ENCODE data around the gene PPA1.

PPA1 gene

DNA sequence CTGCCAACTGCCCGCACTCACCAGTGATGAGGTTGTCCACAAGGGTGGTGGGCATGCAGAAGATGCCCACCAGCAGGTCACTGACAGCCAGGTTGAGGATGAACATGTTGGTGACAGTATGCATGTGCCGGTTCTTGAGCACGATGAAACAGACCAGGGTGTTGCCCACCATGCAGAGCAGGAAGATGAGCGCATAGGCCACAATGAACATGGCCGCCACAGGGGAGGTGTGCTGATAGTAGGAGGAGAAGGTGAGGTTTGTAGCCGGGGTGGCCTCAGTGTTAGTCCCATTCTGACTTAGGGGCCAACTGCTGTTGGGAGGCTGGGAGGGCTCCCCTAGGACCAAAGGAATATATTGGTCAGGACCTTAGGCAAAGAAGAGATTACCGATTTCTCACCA lies 32.8 kb upstream of the PPA1 start:
- no peak overlapping the region for H3K9ac ChIP-seq
- no peaks in the 10 kb centered on the region for H3K27me3 ChIP-seq (ENCODE audit: insufficient read depth, low read depth)
- H4K20me1 ChIP-seq (ENCODE audit: insufficient read depth) = no peaks in the 10 kb centered on the region
- no peak overlapping the region for H3K4me3 ChIP-seq (IDR thresholded peaks at IDR 0.05; ENCODE audit: insufficient read depth, low read depth, low read length)
- H2AFZ ChIP-seq (ENCODE audit: low read depth) = no peak overlapping the region
- TF ChIP-seq, protein P1, sequence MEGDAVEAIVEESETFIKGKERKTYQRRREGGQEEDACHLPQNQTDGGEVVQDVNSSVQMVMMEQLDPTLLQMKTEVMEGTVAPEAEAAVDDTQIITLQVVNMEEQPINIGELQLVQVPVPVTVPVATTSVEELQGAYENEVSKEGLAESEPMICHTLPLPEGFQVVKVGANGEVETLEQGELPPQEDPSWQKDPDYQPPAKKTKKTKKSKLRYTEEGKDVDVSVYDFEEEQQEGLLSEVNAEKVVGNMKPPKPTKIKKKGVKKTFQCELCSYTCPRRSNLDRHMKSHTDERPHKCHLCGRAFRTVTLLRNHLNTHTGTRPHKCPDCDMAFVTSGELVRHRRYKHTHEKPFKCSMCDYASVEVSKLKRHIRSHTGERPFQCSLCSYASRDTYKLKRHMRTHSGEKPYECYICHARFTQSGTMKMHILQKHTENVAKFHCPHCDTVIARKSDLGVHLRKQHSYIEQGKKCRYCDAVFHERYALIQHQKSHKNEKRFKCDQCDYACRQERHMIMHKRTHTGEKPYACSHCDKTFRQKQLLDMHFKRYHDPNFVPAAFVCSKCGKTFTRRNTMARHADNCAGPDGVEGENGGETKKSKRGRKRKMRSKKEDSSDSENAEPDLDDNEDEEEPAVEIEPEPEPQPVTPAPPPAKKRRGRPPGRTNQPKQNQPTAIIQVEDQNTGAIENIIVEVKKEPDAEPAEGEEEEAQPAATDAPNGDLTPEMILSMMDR (conservative IDR thresholded peaks at IDR 0.05; ENCODE audit: low read depth, low read length) = no peak
- no peak overlapping the region for H3K27ac ChIP-seq
- H3K4me1 ChIP-seq (ENCODE audit: low read depth, poor library complexity, severe bottlenecking) = peaks cover 16% of the 10 kb centered on the region
- H3K4me2 ChIP-seq = no peak overlapping the region
- no peaks in the 10 kb centered on the region for H3K36me3 ChIP-seq (ENCODE audit: insufficient read depth)
- no peaks in the 10 kb centered on the region for H3K79me2 ChIP-seq (ENCODE audit: insufficient read depth, low read depth)

DNA sequence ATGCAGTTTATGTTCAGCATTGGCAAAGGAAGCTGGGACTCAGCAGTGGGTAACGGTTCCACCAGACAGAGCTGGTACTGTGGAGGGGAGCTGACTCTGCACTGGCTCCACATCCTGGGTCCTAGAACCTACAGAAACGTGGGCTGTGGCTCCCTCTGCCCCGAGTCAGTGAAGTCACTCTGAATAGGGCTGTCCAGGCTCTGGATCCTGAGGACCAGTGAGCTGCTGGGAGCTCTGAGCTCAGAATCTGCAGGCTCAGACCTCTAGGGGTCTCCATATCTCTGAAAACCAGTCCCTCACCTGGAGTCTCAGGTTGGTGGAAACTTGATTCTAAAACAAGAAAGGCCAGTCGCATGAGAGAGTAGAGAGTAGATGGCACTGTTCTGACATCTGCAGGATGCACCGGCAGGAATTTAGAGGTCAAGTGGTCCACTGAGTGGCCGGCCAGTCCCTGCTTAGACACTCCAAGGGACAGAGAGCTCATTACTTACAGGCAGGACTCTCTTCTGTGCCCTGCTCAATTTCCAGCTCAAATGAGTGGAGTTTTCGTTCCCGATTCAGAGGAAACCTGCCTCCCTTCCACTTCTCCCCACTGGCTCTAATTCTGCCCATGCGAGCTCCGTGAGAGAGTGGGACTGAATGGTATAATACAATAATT lies 31.9 kb upstream of the PPA1 start:
- no peak overlapping the region for H3K9ac ChIP-seq
- H2AFZ ChIP-seq (ENCODE audit: low read depth) = no peak overlapping the region
- no peaks in the 10 kb centered on the region for H3K27me3 ChIP-seq (ENCODE audit: insufficient read depth, low read depth)
- H3K4me2 ChIP-seq = no peak overlapping the region
- H3K4me3 ChIP-seq (IDR thresholded peaks at IDR 0.05; ENCODE audit: insufficient read depth, low read depth, low read length) = no peak overlapping the region
- no peak overlapping the region for H3K27ac ChIP-seq
- H3K36me3 ChIP-seq (ENCODE audit: insufficient read depth) = no peaks in the 10 kb centered on the region
- no peaks in the 10 kb centered on the region for H4K20me1 ChIP-seq (ENCODE audit: insufficient read depth)
- H3K79me2 ChIP-seq (ENCODE audit: insufficient read depth, low read depth) = no peaks in the 10 kb centered on the region
- TF ChIP-seq, protein P1 (conservative IDR thresholded peaks at IDR 0.05; ENCODE audit: low read depth, low read length) = no peak; the same call in 1 of the 2 replicates
- peaks cover 7% of the 10 kb centered on the region for H3K4me1 ChIP-seq (ENCODE audit: low read depth, poor library complexity, severe bottlenecking)

DNA sequence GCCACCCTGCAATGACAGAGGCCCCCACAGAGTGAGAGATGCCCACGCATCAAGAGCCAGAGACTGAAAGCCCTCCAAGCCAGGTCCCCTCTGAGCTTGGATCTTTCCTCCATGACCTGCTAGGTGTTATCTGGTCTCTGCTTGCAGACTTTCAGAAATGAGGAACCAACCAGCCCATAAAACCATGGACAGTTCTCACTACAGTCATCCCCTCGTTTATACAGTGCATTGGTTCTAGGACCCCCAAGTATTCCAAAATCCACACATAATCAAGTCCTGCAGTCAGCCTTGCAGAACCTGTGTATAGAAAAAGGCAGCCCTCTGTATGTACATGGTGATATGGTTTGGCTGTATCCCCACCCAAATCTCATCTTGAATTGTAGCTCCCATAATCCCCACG lies 27.5 kb upstream of the PPA1 start:
- TF ChIP-seq, protein P1 (conservative IDR thresholded peaks at IDR 0.05; ENCODE audit: low read depth, low read length) = no peak
- Histone ChIP-seq H3K27me3 (ENCODE audit: insufficient read depth, low read depth) (no peaks in the 10 kb centered on the region), H3K79me2 (ENCODE audit: insufficient read depth, low read depth) (no peaks in the 10 kb centered on the region), H3K4me1 (ENCODE audit: low read depth, poor library complexity, severe bottlenecking) (no peaks in the 10 kb centered on the region), H4K20me1 (ENCODE audit: insufficient read depth) (no peaks in the 10 kb centered on the region), H3K4me3 (IDR thresholded peaks at IDR 0.05; ENCODE audit: insufficient read depth, low read depth, low read length) (no peak overlapping the region), H3K36me3 (ENCODE audit: insufficient read depth) (no peaks in the 10 kb centered on the region), H3K4me2 (no peak overlapping the region), H3K27ac (no peak overlapping the region), H2AFZ (ENCODE audit: low read depth) (no peak overlapping the region), H3K9ac (no peak overlapping the region)

DNA sequence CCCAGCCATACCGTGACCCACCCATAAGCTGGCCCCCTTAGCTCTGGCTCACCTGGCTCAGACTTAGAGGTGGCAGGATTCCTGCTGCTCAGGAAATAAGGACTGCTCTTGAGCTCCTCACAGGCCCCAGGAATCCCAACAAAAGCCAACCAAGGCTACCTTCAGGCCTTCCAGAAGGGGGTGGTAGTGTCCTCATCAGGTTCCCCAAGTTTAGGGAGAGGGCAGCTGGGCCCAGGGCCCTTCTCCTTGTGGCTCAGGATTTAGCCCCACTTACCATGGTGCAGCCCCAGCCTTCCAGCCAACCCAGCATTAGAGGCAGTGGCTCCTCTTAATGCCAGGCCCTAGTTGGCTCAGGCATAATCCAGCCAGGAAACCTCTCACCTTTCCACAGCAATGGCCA lies 27.0 kb upstream of the PPA1 start:
- H3K4me3 ChIP-seq (IDR thresholded peaks at IDR 0.05; ENCODE audit: insufficient read depth, low read depth, low read length) = no peak overlapping the region
- H3K4me1 ChIP-seq (ENCODE audit: low read depth, poor library complexity, severe bottlenecking) = no peaks in the 10 kb centered on the region
- H3K79me2 ChIP-seq (ENCODE audit: insufficient read depth, low read depth) = no peaks in the 10 kb centered on the region
- no peak overlapping the region for H3K4me2 ChIP-seq
- H2AFZ ChIP-seq (ENCODE audit: low read depth) = no peak overlapping the region
- H3K9ac ChIP-seq = no peak overlapping the region
- TF ChIP-seq, protein P1 (conservative IDR thresholded peaks at IDR 0.05; ENCODE audit: low read depth, low read length) = no peak
- H3K36me3 ChIP-seq (ENCODE audit: insufficient read depth) = no peaks in the 10 kb centered on the region
- H4K20me1 ChIP-seq (ENCODE audit: insufficient read depth) = no peaks in the 10 kb centered on the region
- no peaks in the 10 kb centered on the region for H3K27me3 ChIP-seq (ENCODE audit: insufficient read depth, low read depth)
- H3K27ac ChIP-seq = no peak overlapping the region

All from KMS-11 (cell line).